GM18502 (cell line): ENCODE measurements around the gene OR11A1.
"Not testable (repeated sequence)": the region's sequence is repeated elsewhere in the genome, so short reads cannot be mapped to it uniquely, and the experiment has no call there.

Experiments
- ATAC-seq: cut with Tn5 transposase; IDR thresholded peaks from one replicate; pipeline ENCODE4 v1.9.1; 2021; ENCODE audit warnings: mild to moderate bottlenecking; ENCODE audit not compliant: unreplicated experiment, poor library complexity

OR11A1 gene

GRCh38 chr6:29483186-29483585, 26.3 kb upstream of the OR11A1 start:
- ATAC-seq = no peak

GRCh38 chr6:29479560-29479959, 22.7 kb upstream of the OR11A1 start:
- ATAC-seq = no peak

GRCh38 chr6:29478740-29479139, 21.9 kb upstream of the OR11A1 start:
- no peak for ATAC-seq

- no peak for ATAC-seq
These were observed 21.1 kb upstream of the OR11A1 start for GRCh38 chr6:29477923-29478450.

- ATAC-seq = no peak
These were observed 18.1 kb upstream of the OR11A1 start for GRCh38 chr6:29474996-29475395.

GRCh38 chr6:29466241-29466640, 9.4 kb upstream of the OR11A1 start:
- ATAC-seq = no peak

GRCh38 chr6:29465801-29466200, 8.9 kb upstream of the OR11A1 start:
- ATAC-seq = no peak

- ATAC-seq = no peak
These were observed 8.4 kb upstream of the OR11A1 start for GRCh38 chr6:29465279-29465678.

GRCh38 chr6:29462022-29462421, 5.2 kb upstream of the OR11A1 start:
- ATAC-seq = no peak

GRCh38 chr6:29461021-29461814, 4.3 kb upstream of the OR11A1 start:
- ATAC-seq = no peak

- no peak for ATAC-seq
These were observed 5.2 kb downstream of the OR11A1 start for GRCh38 chr6:29451471-29452193.

- ATAC-seq = no peak
These were observed 9.2 kb downstream of the OR11A1 start for GRCh38 chr6:29447670-29448069.

GRCh38 chr6:29444031-29444430, 12.8 kb downstream of the OR11A1 start:
- not testable (repeated sequence) for ATAC-seq

- no peak for ATAC-seq
These were observed 14.2 kb downstream of the OR11A1 start for GRCh38 chr6:29442719-29443118.

GRCh38 chr6:29439006-29439405, 17.9 kb downstream of the OR11A1 start, which contains the start of gene OR10C1:
TSS of gene OR10C1 (plus strand) at chr6:29439306. CDS start at chr6:29440016, 710 bp downstream.
- ATAC-seq = no peak

- ATAC-seq = not testable (repeated sequence)
These were observed 20.1 kb downstream of the OR11A1 start for GRCh38 chr6:29436730-29437129.

GRCh38 chr6:29426654-29427053, 30.2 kb downstream of the OR11A1 start:
- no peak for ATAC-seq

GRCh38 chr6:29425075-29425474, 31.8 kb downstream of the OR11A1 start:
- no peak for ATAC-seq

GRCh38 chr6:29424575-29424974, 32.3 kb downstream of the OR11A1 start:
- no peak for ATAC-seq

GRCh38 chr6:29424168-29424567, 32.7 kb downstream of the OR11A1 start:
- no peak for ATAC-seq

GRCh38 chr6:29419516-29419915, 37.4 kb downstream of the OR11A1 start:
- ATAC-seq = no peak
